HCT116 (cell line): ENCODE data around the gene ZC3H12A. TPM values are rescaled to one million over a fixed set of nuclear protein-coding genes. Genes with fewer than 3 reads are reported as not detected.

ENCODE experiments used
- ATAC-seq: fragments of 200-7000 bp; cut with Tn5 transposase; 2 replicates; pipeline ENCODE4 v1.9.1; 2020; ENCODE audit warnings: mild to moderate bottlenecking, moderate library complexity
- BruUV-seq: library from RNA; stranded (reverse); fragments of 400-500 nt; replicated peaks from 2 replicates; lab custom pipeline; 2021; lab: Mats Ljungman, UMichigan
- CTCF ChIA-PET: fragments of 300-600 bp; sonication (Branson Sonifier 250); formaldehyde crosslinking; loops from one replicate; lab custom pipeline; 2021; ENCODE audit warnings: antibody characterized with exemption; lab: Charles Lee
- POLR2A ChIA-PET: fragments of 300-600, 350-600 bp; sonication (Branson Sonifier 250); formaldehyde crosslinking; loops from one replicate; lab custom pipeline; 2021; ENCODE audit warnings: antibody characterized with exemption; lab: Charles Lee
- RAD21 ChIA-PET, 2 experiments: fragments of 300-600 bp; sonication (Branson Sonifier 250); formaldehyde crosslinking; loops; one replicate each; lab custom pipeline; 2023; ENCODE audit warnings: low total read pairs in 2 of 2; ENCODE audit not compliant: uncharacterized antibody in 2 of 2, unreplicated experiment in 2 of 2, low non-redundant PET in 1 of 2; lab: Charles Lee
- DNase-seq: peaks from one replicate; pipeline ENCODE4 v3.0.0-alpha.2; 2010; ENCODE audit warnings: low read depth, low spot score
- H2AFZ ChIP-seq: fragments of 200-600 bp; shearing (Covaris generic), sonication (generic); 2 replicates; pipeline ENCODE4 v1.6.1; 2017; ENCODE audit warnings: low read depth, mixed run types, mixed read lengths, antibody characterized with exemption, low read length; ENCODE audit not compliant: poor library complexity, severe bottlenecking
- H3K27ac ChIP-seq: 2 replicates; pipeline ENCODE4 v1.5.1; 2012; ENCODE audit warnings: low read depth, low read length
- H3K27me3 ChIP-seq: fragments of 200-600 bp; sonication (generic); 2 replicates; pipeline ENCODE4 v1.6.1; 2016; ENCODE audit warnings: mixed run types, low read length, mixed read lengths; ENCODE audit not compliant: insufficient read depth
- H3K36me3 ChIP-seq, 2 experiments: fragments of 200-500 bp in 1 of 2; fragments of 200-600 bp in 1 of 2; sonication (Bioruptor generic) in 1 of 2; sonication (generic) in 1 of 2; 2 replicates each; pipeline versions ENCODE4 v1.5.1 to v1.6.1; 2014 to 2016; ENCODE audit warnings: low read length in 2 of 2, inconsistent platforms in 1 of 2, mixed read lengths in 1 of 2, mixed run types in 1 of 2; ENCODE audit not compliant: insufficient read depth in 2 of 2, control insufficient read depth in 1 of 2
- H3K4me1 ChIP-seq, 2 experiments: fragments of 200-600 bp in 1 of 2; sonication (generic) in 1 of 2; 2 replicates each; pipeline versions ENCODE4 v1.5.1 to v1.6.1; 2012 to 2017; ENCODE audit warnings: low read length in 2 of 2, inconsistent platforms in 1 of 2, mild to moderate bottlenecking in 1 of 2, mixed read lengths in 1 of 2, mixed run types in 1 of 2, moderate library complexity in 1 of 2; ENCODE audit not compliant: insufficient read depth in 2 of 2, control insufficient read depth in 1 of 2
- H3K4me2 ChIP-seq: fragments of 200-600 bp; sonication (generic); 2 replicates; pipeline ENCODE4 v1.6.1; 2017; ENCODE audit warnings: mixed run types, low read length, mixed read lengths
- H3K4me3 ChIP-seq, 2 experiments: fragments of 200-600 bp in 1 of 2; sonication (generic) in 1 of 2; replicated peaks in 1 of 2; 2 replicates each; pipeline ENCODE4 v1.5.1; 2011 to 2016; ENCODE audit warnings: low read length in 2 of 2, control low read depth in 1 of 2, low read depth in 1 of 2, mild to moderate bottlenecking in 1 of 2, mixed read lengths in 1 of 2, mixed run types in 1 of 2
- H3K79me2 ChIP-seq: fragments of 200-600 bp; sonication (generic); 2 replicates; pipeline ENCODE4 v1.6.1; 2017; ENCODE audit warnings: mild to moderate bottlenecking, mixed run types, low read length, moderate library complexity, mixed read lengths; ENCODE audit not compliant: insufficient read depth
- H3K9ac ChIP-seq: fragments of 200-600 bp; sonication (generic); 2 replicates; pipeline ENCODE4 v1.6.1; 2016; ENCODE audit warnings: low read length, mixed read lengths
- H3K9me2 ChIP-seq: fragments of 200-600 bp; sonication (generic), shearing (Covaris generic); 2 replicates; pipeline ENCODE4 v1.6.1; 2017; ENCODE audit warnings: mixed run types, mild to moderate bottlenecking, moderate library complexity; ENCODE audit not compliant: insufficient read depth
- H3K9me3 ChIP-seq, 2 experiments: fragments of 200-500 bp in 1 of 2; fragments of 200-600 bp in 1 of 2; sonication (Bioruptor generic) in 1 of 2; sonication (generic) in 1 of 2; 2 replicates each; pipeline ENCODE4 v1.6.1; 2014 to 2017; ENCODE audit warnings: low read length in 2 of 2, mixed read lengths in 2 of 2, inconsistent platforms in 1 of 2, low read depth in 1 of 2, mild to moderate bottlenecking in 1 of 2, mixed run types in 1 of 2, moderate library complexity in 1 of 2; ENCODE audit not compliant: control insufficient read depth in 1 of 2, insufficient read depth in 1 of 2
- H4K20me1 ChIP-seq: fragments of 200-600 bp; sonication (generic), shearing (Covaris generic); 2 replicates; pipeline ENCODE4 v1.6.1; 2017; ENCODE audit warnings: mixed run types, mild to moderate bottlenecking, moderate library complexity; ENCODE audit not compliant: insufficient read depth
- ATF3 ChIP-seq: IDR thresholded peaks from 2 replicates; pipeline ENCODE4 v1.6.1; 2012
- RAD21 ChIP-seq: IDR thresholded peaks from 2 replicates; pipeline ENCODE4 v1.6.1; 2012; ENCODE audit warnings: low read depth, mild to moderate bottlenecking
- intact Hi-C: fragments of 100-400 bp; cut with micrococcal nuclease; formaldehyde crosslinking; loops from 2 replicates; pipeline ENCODE4 v1.10.0; 2022
- total RNA-seq: library from RNA; stranded (reverse); gene quantifications from one replicate; pipeline ENCODE4 v1.2.1, GENCODE V29; 2021; ENCODE audit not compliant: unreplicated experiment
- TF ChIP-seq, protein P1 (sequence below), 3 experiments: fragments of 200-600 bp in 1 of 3; sonication (generic) in 1 of 3; IDR thresholded peaks in 2 of 3; conservative IDR thresholded peaks in 1 of 3; 2 replicates each; pipeline ENCODE4 v1.5.1; 2012 to 2017; ENCODE audit warnings: low read depth in 2 of 3, low read length in 2 of 3, antibody characterized with exemption in 1 of 3, borderline replicate concordance in 1 of 3, control low read depth in 1 of 3, mild to moderate bottlenecking in 1 of 3, mixed read lengths in 1 of 3, mixed run types in 1 of 3, moderate library complexity in 1 of 3; ENCODE audit not compliant: insufficient read depth in 1 of 3

Gene ZC3H12A
- total RNA-seq, 1 experiment from 2014 or later: 10.6 TPM

GRCh38 chr1:37434292-37435225 is 39.8 kb upstream of the ZC3H12A start:
- Histone ChIP-seq H3K4me2 (no peak overlapping the region), H2AFZ (no peak overlapping the region), H3K4me3 (no peak overlapping the region), H3K79me2 (no peaks in the 10 kb centered on the region), H3K9me3 (no peaks in the 10 kb centered on the region), H3K27ac (no peak overlapping the region), H3K9ac (no peak overlapping the region), H3K36me3 (no peaks in the 10 kb centered on the region), H3K27me3 (peaks cover 13% of the 10 kb centered on the region; the same call in 1 of the 2 replicates), H3K4me1 (peaks cover 0 to 6% of the 10 kb centered on the region in 2 experiments; a peak in 1 of 4 replicates), H4K20me1 (no peaks in the 10 kb centered on the region), H3K9me2 (no peaks in the 10 kb centered on the region)
- TF ChIP-seq ATF3 (no peak), RAD21 (peak; percentile 93)
- TF ChIP-seq, protein P1, sequence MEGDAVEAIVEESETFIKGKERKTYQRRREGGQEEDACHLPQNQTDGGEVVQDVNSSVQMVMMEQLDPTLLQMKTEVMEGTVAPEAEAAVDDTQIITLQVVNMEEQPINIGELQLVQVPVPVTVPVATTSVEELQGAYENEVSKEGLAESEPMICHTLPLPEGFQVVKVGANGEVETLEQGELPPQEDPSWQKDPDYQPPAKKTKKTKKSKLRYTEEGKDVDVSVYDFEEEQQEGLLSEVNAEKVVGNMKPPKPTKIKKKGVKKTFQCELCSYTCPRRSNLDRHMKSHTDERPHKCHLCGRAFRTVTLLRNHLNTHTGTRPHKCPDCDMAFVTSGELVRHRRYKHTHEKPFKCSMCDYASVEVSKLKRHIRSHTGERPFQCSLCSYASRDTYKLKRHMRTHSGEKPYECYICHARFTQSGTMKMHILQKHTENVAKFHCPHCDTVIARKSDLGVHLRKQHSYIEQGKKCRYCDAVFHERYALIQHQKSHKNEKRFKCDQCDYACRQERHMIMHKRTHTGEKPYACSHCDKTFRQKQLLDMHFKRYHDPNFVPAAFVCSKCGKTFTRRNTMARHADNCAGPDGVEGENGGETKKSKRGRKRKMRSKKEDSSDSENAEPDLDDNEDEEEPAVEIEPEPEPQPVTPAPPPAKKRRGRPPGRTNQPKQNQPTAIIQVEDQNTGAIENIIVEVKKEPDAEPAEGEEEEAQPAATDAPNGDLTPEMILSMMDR (IDR thresholded peaks at IDR 0.05 in 2 of 3, conservative IDR thresholded peaks at IDR 0.05 in 1 of 3; ENCODE audit: borderline replicate concordance in 1 of 3, insufficient read depth in 1 of 3, low read depth in 2 of 3, low read length in 2 of 3): peak; percentile 84 to 98 (median 97)
- POLR2A ChIA-PET: no interaction called here
- RAD21 ChIA-PET: interaction anchor here (0.6 to 1.5 kb wide), 4 partner anchors 39 to 918 kb away, joined by 3 to 6 read pairs (median 3); no protein-coding TSS in a partner anchor
- CTCF ChIA-PET: interaction anchor here (0.6 to 2.6 kb wide), 13 partner anchors 9 to 885 kb away, joined by 3 to 16 read pairs (median 3); no protein-coding TSS in a partner anchor
- DNase-seq (no peak), ATAC-seq (peak; percentile 96)
- BruUV-seq: no TSS peak
- intact Hi-C loops: loop anchor here (2.0 to 10.0 kb wide), 4 partner anchors 410 to 880 kb away; no protein-coding TSS in a partner anchor
